Kidney epithelial cell (primary cell): ENCODE data around the gene KLHL29. TPM values are rescaled to one million over a fixed set of nuclear protein-coding genes. Genes with fewer than 3 reads are reported as not detected.

ENCODE experiments used
- DNase-seq: peaks from one replicate; pipeline ENCODE4 v3.0.0-alpha.2; 2010; ENCODE audit warnings: low read depth
- H3K27me3 ChIP-seq: 2 replicates; pipeline ENCODE4 v1.6.0; 2011; ENCODE audit warnings: low read length; ENCODE audit not compliant: control insufficient read depth, insufficient read depth
- H3K36me3 ChIP-seq: 2 replicates; pipeline ENCODE4 v1.5.1; 2011; ENCODE audit warnings: low read length; ENCODE audit not compliant: control insufficient read depth, insufficient read depth
- H3K4me3 ChIP-seq: 2 replicates; pipeline ENCODE4 v1.5.1; 2011; ENCODE audit warnings: low read depth, mild to moderate bottlenecking, control low read depth, low read length
- CTCF ChIP-seq: IDR thresholded peaks from 2 replicates; pipeline ENCODE4 v1.5.1; 2011; ENCODE audit warnings: mild to moderate bottlenecking, moderate library complexity, low read length, control low read depth, inconsistent platforms; ENCODE audit not compliant: insufficient read depth, poor library complexity, severe bottlenecking
- total RNA-seq: library from RNA; depleted of rRNA; stranded (reverse); fragments of >200 nt; gene quantifications from 2 replicates; pipeline ENCODE4 v1.2.3, GENCODE V29; 2015

The KLHL29 gene
- total RNA-seq, 1 donor from 2014 or later: 12.4 TPM

- DNase-seq: no peak
- Histone ChIP-seq H3K36me3 (no peaks in the 10 kb centered on the region), H3K27me3 (no peaks in the 10 kb centered on the region), H3K4me3 (no peak overlapping the region)
- no peak for TF ChIP-seq CTCF
Observed at GRCh38 chr2:23618794-23619530, 234.0 kb downstream of the KLHL29 start.

GRCh38 chr2:23619941-23620340 lies 235.0 kb downstream of the KLHL29 start:
- DNase-seq: no peak
- TF ChIP-seq CTCF: no peak
- no peak overlapping the region for H3K4me3 ChIP-seq
- no peaks in the 10 kb centered on the region for H3K27me3 ChIP-seq
- no peaks in the 10 kb centered on the region for H3K36me3 ChIP-seq

GRCh38 chr2:23620841-23621341 lies 235.9 kb downstream of the KLHL29 start:
- DNase-seq: no peak
- no peak for TF ChIP-seq CTCF
- Histone ChIP-seq H3K36me3 (no peaks in the 10 kb centered on the region), H3K27me3 (no peaks in the 10 kb centered on the region), H3K4me3 (no peak overlapping the region)

- no peak overlapping the region for H3K4me3 ChIP-seq
- DNase-seq: no peak
- TF ChIP-seq CTCF: no peak
- H3K27me3 ChIP-seq: no peaks in the 10 kb centered on the region
- H3K36me3 ChIP-seq: no peaks in the 10 kb centered on the region
Observed at GRCh38 chr2:23621616-23622015, 236.6 kb downstream of the KLHL29 start.

- Histone ChIP-seq H3K4me3 (no peak overlapping the region), H3K27me3 (no peaks in the 10 kb centered on the region), H3K36me3 (no peaks in the 10 kb centered on the region)
- DNase-seq: no peak
- no peak for TF ChIP-seq CTCF
Observed at GRCh38 chr2:23622466-23622865, 237.5 kb downstream of the KLHL29 start.
